SH-SY5Y (cell line): ENCODE measurements around the gene KREMEN2.

Source experiments
- GATA2 ChIP-seq: IDR thresholded peaks from 2 replicates; pipeline ENCODE4 v1.6.1; 2011; ENCODE audit warnings: mild to moderate bottlenecking, low read depth, low read length
- GATA3 ChIP-seq: IDR thresholded peaks from 2 replicates; pipeline ENCODE4 v1.6.1; 2011; ENCODE audit warnings: low read depth, mild to moderate bottlenecking, low read length, moderate library complexity

- no peak for TF ChIP-seq GATA3
- no peak for TF ChIP-seq GATA2
Observed at GRCh38 chr16:2973605-2974318, 9.7 kb downstream of the KREMEN2 start.
